DOHH2 (cell line): ENCODE results near the gene AIDA.

ENCODE experiments used
- H3F3A ChIP-seq: fragments of 200-600 bp; sonication (generic), shearing (Covaris generic); 2 replicates; pipeline ENCODE4 v1.6.0; 2016; ENCODE audit warnings: antibody characterized with exemption, mild to moderate bottlenecking; ENCODE audit not compliant: control insufficient read depth, insufficient read depth
- H3K27ac ChIP-seq: fragments of 200-600 bp; sonication (generic); 2 replicates; pipeline ENCODE4 v1.5.1; 2014; ENCODE audit warnings: low read depth, mild to moderate bottlenecking, low read length, moderate library complexity
- H3K27me3 ChIP-seq: fragments of 200-600 bp; sonication (generic); 2 replicates; pipeline ENCODE4 v1.6.1; 2014; ENCODE audit warnings: mild to moderate bottlenecking, low read length, mixed read lengths; ENCODE audit not compliant: control insufficient read depth
- H3K36me3 ChIP-seq: fragments of 200-600 bp; sonication (generic); 2 replicates; pipeline ENCODE4 v1.6.1; 2014; ENCODE audit warnings: mild to moderate bottlenecking, low read length, moderate library complexity, mixed read lengths; ENCODE audit not compliant: control insufficient read depth
- H3K4me1 ChIP-seq: fragments of 200-600 bp; sonication (generic); 2 replicates; pipeline ENCODE4 v1.6.1; 2014; ENCODE audit warnings: mild to moderate bottlenecking, low read length, mixed read lengths; ENCODE audit not compliant: control insufficient read depth
- H3K4me2 ChIP-seq: fragments of 200-600 bp; sonication (generic); 2 replicates; pipeline ENCODE4 v1.6.0; 2014; ENCODE audit warnings: mild to moderate bottlenecking, low read length, moderate library complexity
- H3K4me3 ChIP-seq: fragments of 200-600 bp; sonication (generic); 2 replicates; pipeline ENCODE4 v1.5.1; 2014; ENCODE audit warnings: mild to moderate bottlenecking, low read length, mixed read lengths
- H3K79me2 ChIP-seq: fragments of 200-600 bp; sonication (generic); 2 replicates; pipeline ENCODE4 v1.6.1; 2014; ENCODE audit warnings: mild to moderate bottlenecking, low read length, mixed read lengths; ENCODE audit not compliant: control insufficient read depth
- H3K9me2 ChIP-seq: fragments of 200-600 bp; sonication (generic); replicated peaks from 2 replicates; pipeline ENCODE4 v1.6.1; 2014; ENCODE audit warnings: mild to moderate bottlenecking, low read length, mixed read lengths; ENCODE audit not compliant: control insufficient read depth
- H3K9me3 ChIP-seq: fragments of 200-600 bp; sonication (generic); 2 replicates; pipeline ENCODE4 v1.6.1; 2014; ENCODE audit warnings: antibody characterized with exemption, low read length, mixed read lengths; ENCODE audit not compliant: control insufficient read depth, insufficient read depth
- H4K20me1 ChIP-seq: fragments of 200-600 bp; sonication (generic); 2 replicates; pipeline ENCODE4 v1.6.0; 2014; ENCODE audit warnings: low read depth, mild to moderate bottlenecking, antibody characterized with exemption, low read length, moderate library complexity; ENCODE audit not compliant: control insufficient read depth, insufficient read depth
- CTCF ChIP-seq: fragments of 200-600 bp; sonication (generic); IDR thresholded peaks from one replicate; pipeline ENCODE4 v1.5.1; 2014; ENCODE audit warnings: antibody characterized with exemption, mild to moderate bottlenecking, low read depth, low read length; ENCODE audit not compliant: poor library complexity, severe bottlenecking
- EZH2phosphoT487 ChIP-seq: fragments of 200-600 bp; sonication (generic); IDR thresholded peaks from 2 replicates; pipeline ENCODE4 v1.6.1; 2017; ENCODE audit warnings: borderline replicate concordance, mild to moderate bottlenecking, antibody characterized with exemption, low read length, moderate library complexity, mixed read lengths

Gene AIDA

GRCh38 chr1:222696741-222697140, 15.6 kb downstream of the AIDA start:
- Histone ChIP-seq H3K36me3 (peaks cover 18% of the 10 kb centered on the region; the same call in 1 of the 2 replicates), H3K9me2 (no peaks in the 10 kb centered on the region), H3K79me2 (peaks cover 5% of the 10 kb centered on the region), H4K20me1 (0 out of 2 replicates have a peak, but pooled peaks cover 3% of the 10 kb centered on the region), H3K27ac (no peak overlapping the region), H3K27me3 (no peaks in the 10 kb centered on the region), H3F3A (no peaks in the 10 kb centered on the region), H3K4me3 (no peak overlapping the region), H3K4me2 (no peak overlapping the region), H3K9me3 (no peaks in the 10 kb centered on the region), H3K4me1 (no peaks in the 10 kb centered on the region)
- TF ChIP-seq CTCF: no peak
- TF ChIP-seq EZH2phosphoT487: no peak

- Histone ChIP-seq H3K4me3 (no peak overlapping the region), H4K20me1 (0 out of 2 replicates have a peak, but pooled peaks cover 3% of the 10 kb centered on the region), H3K36me3 (peaks cover 18% of the 10 kb centered on the region; the same call in 1 of the 2 replicates), H3F3A (no peaks in the 10 kb centered on the region), H3K4me2 (no peak overlapping the region), H3K4me1 (no peaks in the 10 kb centered on the region), H3K79me2 (peaks cover 5% of the 10 kb centered on the region), H3K9me2 (no peaks in the 10 kb centered on the region), H3K9me3 (no peaks in the 10 kb centered on the region), H3K27ac (no peak overlapping the region), H3K27me3 (no peaks in the 10 kb centered on the region)
- TF ChIP-seq EZH2phosphoT487: no peak
- no peak for TF ChIP-seq CTCF
Observed at GRCh38 chr1:222694927-222695326, 17.4 kb downstream of the AIDA start.

- H3K36me3 ChIP-seq: peaks cover 28% of the 10 kb centered on the region
- TF ChIP-seq EZH2phosphoT487: no peak
- TF ChIP-seq CTCF: no peak
Observed at GRCh38 chr1:222691016-222691415, 21.3 kb downstream of the AIDA start.

GRCh38 chr1:222680080-222680479, 32.2 kb downstream of the AIDA start:
- Histone ChIP-seq H4K20me1 (no peaks in the 10 kb centered on the region), H3F3A (no peaks in the 10 kb centered on the region), H3K9me2 (no peaks in the 10 kb centered on the region), H3K27ac (no peak overlapping the region), H3K9me3 (no peaks in the 10 kb centered on the region), H3K4me2 (no peak overlapping the region), H3K4me1 (no peaks in the 10 kb centered on the region), H3K27me3 (no peaks in the 10 kb centered on the region), H3K4me3 (no peak overlapping the region), H3K79me2 (no peaks in the 10 kb centered on the region), H3K36me3 (peaks cover 9% of the 10 kb centered on the region)
- no peak for TF ChIP-seq EZH2phosphoT487
- TF ChIP-seq CTCF: no peak

More at GRCh38 chr1:222691016-222691415, 21.3 kb downstream of the AIDA start:
- Histone ChIP-seq H3F3A (no peaks in the 10 kb centered on the region), H3K79me2 (peaks cover 4% of the 10 kb centered on the region), H3K27ac (no peak overlapping the region), H3K27me3 (no peaks in the 10 kb centered on the region), H3K4me1 (no peaks in the 10 kb centered on the region), H4K20me1 (0 out of 2 replicates have a peak, but pooled peaks cover 3% of the 10 kb centered on the region), H3K4me2 (no peak overlapping the region), H3K4me3 (no peak overlapping the region), H3K9me2 (no peaks in the 10 kb centered on the region), H3K9me3 (no peaks in the 10 kb centered on the region)
